NCI-H1436 (cell line): Measurements from ENCODE around the gene ACER1.
A peak's percentile ranks its signal among the peaks of the same experiment; 100 is the strongest.
"Not testable (repeated sequence)": the region's sequence is repeated elsewhere in the genome, so short reads cannot be mapped to it uniquely, and the experiment has no call there.

Source experiments
- DNase-seq: peaks from one replicate; lab custom pipeline; 2025; lab: John Stamatoyannopoulos, UW

ACER1 gene

GRCh38 chr19:6333439-6333838, at the start of gene ACER1:
TSS of gene ACER1 (minus strand) at chr19:6333612. CDS start at chr19:6333551, 61 bp downstream.
- DNase-seq, result no peak

GRCh38 chr19:6383188-6383587, 49.8 kb upstream of the ACER1 start:
- DNase-seq, result no peak

GRCh38 chr19:6381030-6381750, 47.8 kb upstream of the ACER1 start:
- DNase-seq, result no peak

- DNase-seq, result no peak
Observed at GRCh38 chr19:6379744-6380143, 46.3 kb upstream of the ACER1 start.

GRCh38 chr19:6378486-6378885, 45.1 kb upstream of the ACER1 start:
- no peak for DNase-seq

GRCh38 chr19:6378041-6378440, 44.6 kb upstream of the ACER1 start:
- DNase-seq, result no peak

GRCh38 chr19:6376512-6377190, 43.2 kb upstream of the ACER1 start:
- DNase-seq, result no peak

- DNase-seq, result no peak
Observed at GRCh38 chr19:6375411-6376010, 42.1 kb upstream of the ACER1 start, which contains the start of gene PSPN. TSS of gene PSPN (minus strand) at chr19:6375933. CDS start at chr19:6375849, 84 bp downstream.

GRCh38 chr19:6374711-6375410, 41.4 kb upstream of the ACER1 start:
- no peak for DNase-seq

- no peak for DNase-seq
Observed at GRCh38 chr19:6374161-6374709, 40.8 kb upstream of the ACER1 start.

GRCh38 chr19:6373813-6374108, 40.3 kb upstream of the ACER1 start:
- DNase-seq, result no peak

- DNase-seq, result peak; percentile 97
Observed at GRCh38 chr19:6373096-6373812, 39.8 kb upstream of the ACER1 start.

GRCh38 chr19:6372594-6373095, 39.2 kb upstream of the ACER1 start, which contains the start of gene ALKBH7:
TSS of gene ALKBH7 (plus strand) at chr19:6372794. CDS start at chr19:6372821, 27 bp downstream.
- peak; percentile 99 for DNase-seq

- DNase-seq, result no peak
Observed at GRCh38 chr19:6364353-6364752, 30.9 kb upstream of the ACER1 start.

GRCh38 chr19:6362351-6362801, 29.0 kb upstream of the ACER1 start:
- no peak for DNase-seq

GRCh38 chr19:6362027-6362350, 28.6 kb upstream of the ACER1 start:
- DNase-seq, result no peak

GRCh38 chr19:6360857-6361216, 27.4 kb upstream of the ACER1 start:
- DNase-seq, result not testable (repeated sequence)

GRCh38 chr19:6360445-6360844, 27.0 kb upstream of the ACER1 start:
- DNase-seq, result not testable (repeated sequence)

GRCh38 chr19:6359568-6360341, 26.3 kb upstream of the ACER1 start:
- no peak for DNase-seq

- no peak for DNase-seq
Observed at GRCh38 chr19:6358003-6358402, 24.6 kb upstream of the ACER1 start.

- no peak for DNase-seq
Observed at GRCh38 chr19:6357174-6357573, 23.8 kb upstream of the ACER1 start.
